Measurements from ENCODE around the gene KRTAP24-1.

The KRTAP24-1 gene

DNA sequence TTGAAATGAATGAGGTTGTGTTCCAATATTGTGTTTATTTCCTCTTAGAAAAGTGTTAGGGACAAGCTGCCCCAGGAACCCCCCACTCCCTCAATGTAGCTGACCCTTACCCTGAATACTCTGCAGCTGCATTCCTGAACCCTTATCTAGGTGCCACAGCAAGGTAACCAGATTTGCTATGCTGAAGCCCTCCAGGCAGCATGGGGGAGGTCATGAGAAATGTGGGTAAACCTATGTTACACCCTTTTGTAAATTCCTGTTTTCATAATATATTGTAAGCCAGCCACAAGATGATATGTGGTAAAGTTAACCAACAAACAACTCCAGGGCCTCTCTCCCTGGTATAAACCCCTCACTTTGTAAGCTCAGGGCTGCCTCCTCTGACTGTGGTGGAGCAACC, 39.1 kb downstream of the KRTAP24-1 start:
- in situ Hi-C loops (cut with HindIII; ENCODE audit: low sequenced_read_pairs) = no loop called here
- no peak overlapping the region for H3K4me3 ChIP-seq (ENCODE audit: low read depth, low read length)
- no peak for DNase-seq (ENCODE audit: low read depth, low spot score)

GRCh38 chr21:30240661-30241060, 42.1 kb downstream of the KRTAP24-1 start:
- in situ Hi-C loops (cut with HindIII; ENCODE audit: low sequenced_read_pairs) = no loop called here
- no peak overlapping the region for H3K4me3 ChIP-seq (ENCODE audit: low read depth, low read length)
- DNase-seq (ENCODE audit: low read depth, low spot score) = no peak
- TF ChIP-seq, protein P1, sequence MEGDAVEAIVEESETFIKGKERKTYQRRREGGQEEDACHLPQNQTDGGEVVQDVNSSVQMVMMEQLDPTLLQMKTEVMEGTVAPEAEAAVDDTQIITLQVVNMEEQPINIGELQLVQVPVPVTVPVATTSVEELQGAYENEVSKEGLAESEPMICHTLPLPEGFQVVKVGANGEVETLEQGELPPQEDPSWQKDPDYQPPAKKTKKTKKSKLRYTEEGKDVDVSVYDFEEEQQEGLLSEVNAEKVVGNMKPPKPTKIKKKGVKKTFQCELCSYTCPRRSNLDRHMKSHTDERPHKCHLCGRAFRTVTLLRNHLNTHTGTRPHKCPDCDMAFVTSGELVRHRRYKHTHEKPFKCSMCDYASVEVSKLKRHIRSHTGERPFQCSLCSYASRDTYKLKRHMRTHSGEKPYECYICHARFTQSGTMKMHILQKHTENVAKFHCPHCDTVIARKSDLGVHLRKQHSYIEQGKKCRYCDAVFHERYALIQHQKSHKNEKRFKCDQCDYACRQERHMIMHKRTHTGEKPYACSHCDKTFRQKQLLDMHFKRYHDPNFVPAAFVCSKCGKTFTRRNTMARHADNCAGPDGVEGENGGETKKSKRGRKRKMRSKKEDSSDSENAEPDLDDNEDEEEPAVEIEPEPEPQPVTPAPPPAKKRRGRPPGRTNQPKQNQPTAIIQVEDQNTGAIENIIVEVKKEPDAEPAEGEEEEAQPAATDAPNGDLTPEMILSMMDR (IDR thresholded peaks at IDR 0.05; ENCODE audit: low read depth, low read length) = no peak

More for the DNA sequence above, 39.1 kb downstream of the KRTAP24-1 start:
- TF ChIP-seq, protein P1 (IDR thresholded peaks at IDR 0.05; ENCODE audit: low read depth, low read length) = no peak

DNA sequence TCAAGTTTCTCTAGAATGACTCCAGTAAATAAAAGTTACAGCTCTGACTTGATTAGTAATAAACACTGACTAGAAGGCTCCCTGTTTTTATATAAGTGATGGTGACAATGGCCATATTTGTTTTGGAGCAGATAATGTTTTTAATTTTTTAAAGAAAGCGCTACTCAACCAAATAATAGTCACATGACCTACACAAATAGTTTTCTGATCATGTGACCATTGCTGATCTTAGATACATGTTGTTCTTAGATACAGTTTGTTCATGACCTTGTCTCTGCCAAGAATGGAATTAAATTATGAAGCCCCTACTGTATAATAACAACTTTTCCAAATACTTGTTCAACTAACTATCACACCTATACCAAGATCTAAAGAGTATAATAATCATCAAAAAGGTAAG, 44.6 kb downstream of the KRTAP24-1 start:
- no peak overlapping the region for H3K4me3 ChIP-seq (ENCODE audit: low read depth, low read length)
- in situ Hi-C loops (cut with HindIII; ENCODE audit: low sequenced_read_pairs) = no loop called here
- DNase-seq (ENCODE audit: low read depth, low spot score) = no peak
- TF ChIP-seq, protein P1 (IDR thresholded peaks at IDR 0.05; ENCODE audit: low read depth, low read length) = no peak

- no peak overlapping the region for H3K4me3 ChIP-seq (ENCODE audit: low read depth, low read length)
- no peak for DNase-seq (ENCODE audit: low read depth, low spot score)
- TF ChIP-seq, protein P1 (IDR thresholded peaks at IDR 0.05; ENCODE audit: low read depth, low read length) = no peak
- in situ Hi-C loops (cut with HindIII; ENCODE audit: low sequenced_read_pairs) = no loop called here
Observed at GRCh38 chr21:30234643-30235042, 48.1 kb downstream of the KRTAP24-1 start.

DNA sequence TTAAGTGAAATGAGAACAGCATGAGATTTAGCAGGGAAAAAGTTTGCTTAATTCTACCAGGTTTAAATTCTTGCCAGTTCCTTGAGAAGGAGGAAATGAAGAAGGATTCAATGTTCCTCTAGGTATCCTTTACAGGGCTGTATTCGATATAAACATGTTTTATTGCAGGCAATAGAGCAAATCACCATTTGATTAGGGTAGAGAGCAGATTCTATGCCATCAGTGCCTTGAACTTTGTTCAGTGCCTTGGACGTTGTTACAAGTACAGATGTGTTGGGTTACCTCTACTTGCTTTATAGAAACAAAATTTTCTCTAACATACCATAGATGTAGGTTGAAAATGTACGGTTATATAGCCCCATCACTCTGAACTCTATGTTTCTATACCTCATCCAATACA, 48.7 kb downstream of the KRTAP24-1 start:
- no peak for DNase-seq (ENCODE audit: low read depth, low spot score)
- TF ChIP-seq, protein P1 (IDR thresholded peaks at IDR 0.05; ENCODE audit: low read depth, low read length) = no peak
- in situ Hi-C loops (cut with HindIII; ENCODE audit: low sequenced_read_pairs) = no loop called here
- no peak overlapping the region for H3K4me3 ChIP-seq (ENCODE audit: low read depth, low read length)

DNA sequence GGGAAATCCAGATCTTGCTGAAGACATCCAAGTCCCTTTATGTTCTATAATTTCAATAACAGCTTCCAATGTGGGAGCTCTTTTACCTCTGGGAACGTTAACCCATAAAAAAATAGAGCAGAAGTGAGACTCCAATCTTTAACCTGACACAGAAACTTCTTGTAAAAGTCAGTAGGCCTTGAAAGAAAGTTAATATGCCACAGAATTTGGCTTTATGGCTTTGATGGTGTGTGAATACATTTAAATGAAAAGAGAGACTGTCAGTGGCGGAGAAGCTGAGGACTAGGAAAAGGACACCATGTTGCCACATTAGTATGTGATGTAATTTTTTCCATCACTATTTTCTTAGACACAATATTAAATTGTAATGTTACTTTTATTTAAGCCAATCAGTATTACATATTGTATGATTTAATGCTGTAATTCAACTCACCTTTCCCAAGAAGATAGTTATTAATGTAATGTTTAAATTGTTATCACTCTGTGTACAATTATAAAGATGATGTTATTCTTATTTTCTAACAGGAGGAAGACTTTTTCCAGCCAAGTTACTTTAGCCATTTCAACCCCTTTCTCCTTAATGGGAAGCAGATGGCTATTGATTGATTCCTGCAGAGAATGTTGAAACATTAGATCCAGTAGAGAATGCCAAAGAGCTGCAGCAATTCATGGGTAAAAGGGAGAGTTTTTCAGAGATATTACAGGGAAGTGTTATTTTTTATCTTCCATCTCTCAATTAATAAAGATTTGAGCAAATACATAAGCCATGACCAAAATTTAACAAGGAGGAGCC, 49.3 kb downstream of the KRTAP24-1 start:
- in situ Hi-C loops (cut with HindIII; ENCODE audit: low sequenced_read_pairs) = no loop called here

More for the DNA sequence above, 49.3 kb downstream of the KRTAP24-1 start:
- DNase-seq (ENCODE audit: low read depth, low spot score) = no peak
- no peak overlapping the region for H3K4me3 ChIP-seq (ENCODE audit: low read depth, low read length)
- TF ChIP-seq, protein P1 (IDR thresholded peaks at IDR 0.05; ENCODE audit: low read depth, low read length) = no peak
